Measurements from ENCODE around the gene SLIT3.

- no peak for TF ChIP-seq POLR2AphosphoS5 (IDR thresholded peaks at IDR 0.05)
- TF ChIP-seq CTCF (IDR thresholded peaks at IDR 0.05), result no peak
Measured at GRCh38 chr5:169095410-169095960, 205.5 kb downstream of the SLIT3 start.
